Left renal cortex interstitium (tissue), 4 donors: ENCODE measurements around the gene LHX5. TPM values are rescaled to one million over a fixed set of nuclear protein-coding genes. Genes with fewer than 3 reads are reported as not detected.

Experiments used
- DNase-seq, 4 donors: peaks; one replicate each; pipeline ENCODE4 v3.0.0-alpha.2; 2013; ENCODE audit warnings: low read depth in 4 of 4, low spot score in 2 of 4, missing footprints in 1 of 4
- polyA plus RNA-seq, 4 donors: library from polyadenylated mRNA; unstranded; fragments of 120-200 nt; gene quantifications; one replicate each; pipeline ENCODE4 v1.2.1, GENCODE V29; 2013; ENCODE audit not compliant: insufficient read length in 4 of 4

LHX5 gene
- polyA plus RNA-seq, 4 donors: 0.03 TPM; not detected in 3

- no peak for DNase-seq
Observed at GRCh38 chr12:113420996-113421595, 50.6 kb downstream of the LHX5 start.

DNA sequence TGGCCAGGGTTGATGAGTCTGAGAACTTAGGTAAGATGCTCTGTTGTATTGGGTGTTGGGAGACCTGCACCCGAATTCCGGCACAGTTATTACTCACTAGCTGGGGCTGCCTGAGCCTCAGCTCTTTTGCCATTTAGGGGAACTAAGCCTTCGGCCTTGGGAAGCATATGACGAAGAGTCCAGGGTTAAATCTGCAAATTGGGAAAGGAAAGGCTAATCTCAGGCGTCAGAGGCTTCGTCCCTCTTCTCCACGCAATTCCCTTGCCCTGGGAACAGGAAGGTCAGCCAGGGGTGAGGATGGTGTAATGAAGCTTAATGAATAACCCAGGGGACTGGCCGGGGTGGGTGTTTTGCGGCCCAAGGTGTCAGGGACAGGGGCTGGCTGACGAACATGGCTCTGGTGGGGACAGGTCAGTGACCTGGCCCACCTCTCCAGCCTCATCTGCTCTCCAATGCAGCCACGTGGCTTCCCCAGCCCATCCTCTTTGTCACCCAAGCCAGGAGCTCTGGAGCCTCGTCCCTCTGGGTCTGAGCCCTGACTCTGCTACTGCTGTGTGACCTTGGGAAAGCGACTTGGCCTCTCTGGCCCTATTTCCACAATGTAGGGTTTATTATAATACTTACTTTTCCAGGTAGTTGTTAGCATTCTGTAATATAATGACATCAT, 53.3 kb downstream of the LHX5 start:
- DNase-seq: no peak

DNA sequence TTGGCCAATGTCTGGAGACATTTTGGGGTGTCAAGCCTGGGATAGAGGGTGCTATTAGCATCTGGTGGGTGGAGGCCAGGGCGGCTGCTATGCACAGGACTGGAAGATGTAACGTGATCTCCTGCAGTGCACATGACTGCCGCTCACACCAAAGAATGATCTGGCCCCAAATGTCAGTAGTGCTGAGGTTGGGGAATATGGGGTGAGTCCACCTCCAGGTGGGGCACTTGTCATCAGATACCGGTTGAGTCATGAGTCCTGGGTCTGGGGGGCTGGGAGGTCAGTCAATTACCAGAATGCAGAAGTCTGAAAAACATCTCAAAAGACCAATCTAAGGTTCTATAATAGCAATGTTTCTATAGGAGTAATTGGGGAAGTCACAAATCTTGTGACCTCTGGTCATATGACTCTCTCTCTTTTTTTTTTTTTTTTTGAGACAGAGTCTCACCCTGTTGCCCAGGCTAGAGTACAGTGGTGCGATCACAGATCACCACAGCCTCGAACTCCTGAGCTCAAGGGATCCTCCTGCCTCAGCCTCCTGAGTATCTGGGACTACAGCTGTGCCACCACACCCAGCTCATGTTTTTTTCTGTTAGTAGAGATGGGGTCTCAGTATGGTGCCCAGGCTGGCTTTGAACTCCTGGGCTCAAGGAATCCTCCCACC, 55.4 kb downstream of the LHX5 start:
- no peak for DNase-seq

DNA sequence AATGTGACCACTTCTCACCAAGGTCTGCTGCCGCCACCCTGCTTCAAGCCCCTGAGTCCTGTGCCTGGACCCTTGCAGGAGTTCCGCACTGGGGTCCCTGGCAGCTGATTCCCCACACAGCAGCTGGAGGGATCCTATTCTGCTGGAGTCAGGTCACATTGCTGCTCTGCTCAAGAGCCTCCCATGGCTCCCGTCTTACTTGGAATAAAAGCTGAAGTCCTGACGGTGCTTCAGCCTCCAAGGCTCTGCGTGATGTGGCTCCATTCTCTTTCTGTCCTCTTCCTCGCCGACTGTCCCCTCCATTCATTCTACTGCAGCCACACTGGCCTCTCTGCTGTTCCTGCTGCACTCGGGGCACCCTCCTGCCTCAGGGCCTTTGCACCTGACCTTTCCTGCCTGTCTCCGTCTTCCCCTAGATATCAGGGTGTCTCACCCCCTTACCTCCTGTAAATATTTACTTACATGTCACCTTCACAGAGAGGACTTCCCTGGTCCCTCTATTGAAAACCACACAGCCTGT, 57.1 kb downstream of the LHX5 start:
- no peak for DNase-seq

- DNase-seq: no peak
Observed at GRCh38 chr12:113413488-113413939, 58.2 kb downstream of the LHX5 start.

Other genes starting within 250 kb of the LHX5 start
- gene SLC8B1, start 136.8 kb downstream of the LHX5 start, polyA plus RNA-seq: 10 to 100 TPM; 12.3 to 18.8 (median 14.7) TPM
- gene PLBD2, start 113.3 kb downstream of the LHX5 start, polyA plus RNA-seq: 10 to 100 TPM; 15.4 to 23.4 (median 18.2) TPM
- under 1 TPM; 0.17 to 0.44 (median 0.35) TPM for gene SDS, start 68.0 kb downstream of the LHX5 start, polyA plus RNA-seq
- gene SDSL, start 49.5 kb downstream of the LHX5 start, polyA plus RNA-seq: 10 to 100 TPM; 13.6 to 15.7 (median 14.3) TPM